Omental fat pad (tissue), 4 donors: ENCODE measurements around the gene PAQR5. TPM values are rescaled to one million over a fixed set of nuclear protein-coding genes. Genes with fewer than 3 reads are reported as not detected.
A peak's percentile ranks its signal among the peaks of the same experiment; 100 is the strongest.

Experiments
- ATAC-seq: fragments of 150-250 bp; one replicate; pipeline ENCODE4 v1.9.1; 2016; ENCODE audit warnings: mild to moderate bottlenecking, moderate library complexity; ENCODE audit not compliant: low FRiP score
- DNase-seq: peaks from one replicate; pipeline ENCODE4 v3.0.0-alpha.2; 2019; ENCODE audit warnings: low spot score
- CTCF ChIP-seq, 3 donors: fragments of 450-650 bp; IDR thresholded peaks; one replicate each; pipeline ENCODE4 v1.5.1; 2016 to 2017; ENCODE audit warnings: antibody characterized with exemption in 3 of 3, mild to moderate bottlenecking in 3 of 3, moderate library complexity in 2 of 3
- total RNA-seq, 4 donors: library from RNA; depleted of rRNA; stranded (reverse); fragments of >200 nt; gene quantifications; one replicate each; pipeline ENCODE4 v1.1.0, GENCODE V29; 2016

Gene PAQR5
- 10 to 100 TPM in 1 of 4 donors, 1 to 10 TPM in 1, under 1 TPM in 2; 0.47 to 11.9 (median 0.86) TPM for total RNA-seq

GRCh38 chr15:69298697-69299441 lies at the start of gene PAQR5:
Gene PAQR5, plus strand, starts transcription at chr15:69298912. Its CDS starts 61,169 bp downstream, at chr15:69360081.
- TF ChIP-seq CTCF (IDR thresholded peaks at IDR 0.05) = no peak
- DNase-seq (no peak), ATAC-seq (peak; percentile 26)

- ATAC-seq (peak; percentile 75), DNase-seq (no peak)
- TF ChIP-seq CTCF (IDR thresholded peaks at IDR 0.05) = no peak
These were observed 45.6 kb upstream of the PAQR5 start for GRCh38 chr15:69253156-69253555.

- TF ChIP-seq CTCF (IDR thresholded peaks at IDR 0.05) = no peak
- ATAC-seq = no peak
- DNase-seq = no peak
These were observed 33.3 kb upstream of the PAQR5 start for GRCh38 chr15:69265347-69265955.

- DNase-seq (no peak), ATAC-seq (no peak)
- TF ChIP-seq CTCF (IDR thresholded peaks at IDR 0.05) = no peak
These were observed 27.5 kb upstream of the PAQR5 start for GRCh38 chr15:69271217-69271616.

GRCh38 chr15:69272139-69272538 lies 26.6 kb upstream of the PAQR5 start:
- DNase-seq = no peak
- TF ChIP-seq CTCF (IDR thresholded peaks at IDR 0.05) = no peak

GRCh38 chr15:69272891-69273290 lies 25.8 kb upstream of the PAQR5 start:
- TF ChIP-seq CTCF (IDR thresholded peaks at IDR 0.05) = no peak
- no peak for DNase-seq
- ATAC-seq = no peak

More at GRCh38 chr15:69272139-69272538, 26.6 kb upstream of the PAQR5 start:
- ATAC-seq = no peak
